DND-41 (cell line): Measurements from ENCODE around the gene OGT.

Experiments
- ATAC-seq: fragments of 200-7000 bp; cut with Tn5 transposase; 3 replicates; pipeline ENCODE4 v1.9.1; 2021; ENCODE audit warnings: low read depth; ENCODE audit not compliant: insufficient read depth
- DNase-seq: peaks from one replicate; pipeline ENCODE4 v3.0.0-alpha.2; 2020
- H2AFZ ChIP-seq: 2 replicates; pipeline ENCODE4 v1.6.0; 2012; ENCODE audit warnings: low read depth, low read length
- H3K27ac ChIP-seq: 2 replicates; pipeline ENCODE4 v1.5.1; 2012; ENCODE audit warnings: low read length, inconsistent platforms
- H3K27me3 ChIP-seq: fragments of 200-600 bp; sonication (generic); 2 replicates; pipeline ENCODE4 v1.6.0; 2012; ENCODE audit warnings: low read length, mild to moderate bottlenecking, inconsistent platforms; ENCODE audit not compliant: insufficient read depth, poor library complexity
- H3K36me3 ChIP-seq: 2 replicates; pipeline ENCODE4 v1.5.1; 2012; ENCODE audit warnings: low read length, inconsistent platforms; ENCODE audit not compliant: insufficient read depth
- H3K4me1 ChIP-seq: 2 replicates; pipeline ENCODE4 v1.5.1; 2012; ENCODE audit warnings: mild to moderate bottlenecking, low read length; ENCODE audit not compliant: insufficient read depth
- H3K4me2 ChIP-seq: 2 replicates; pipeline ENCODE4 v1.6.0; 2012; ENCODE audit warnings: mild to moderate bottlenecking, moderate library complexity, low read length, inconsistent platforms; ENCODE audit not compliant: insufficient read depth
- H3K4me3 ChIP-seq, 2 experiments: fragments of 200-600 bp in 1 of 2; shearing (Covaris generic) in 1 of 2; 2 replicates each; pipeline ENCODE4 v1.5.1; 2012 to 2016; ENCODE audit warnings: inconsistent platforms in 2 of 2, low read length in 2 of 2, mild to moderate bottlenecking in 2 of 2, low read depth in 1 of 2, moderate library complexity in 1 of 2
- H3K79me2 ChIP-seq: 2 replicates; pipeline ENCODE4 v1.6.0; 2012; ENCODE audit warnings: low read length, inconsistent platforms; ENCODE audit not compliant: insufficient read depth
- H3K9ac ChIP-seq: 2 replicates; pipeline ENCODE4 v1.6.0; 2012; ENCODE audit warnings: low read depth, mild to moderate bottlenecking, inconsistent platforms, low read length, moderate library complexity
- H3K9me3 ChIP-seq: 2 replicates; pipeline ENCODE4 v1.5.1; 2012; ENCODE audit warnings: low read length, moderate library complexity, mild to moderate bottlenecking, inconsistent platforms; ENCODE audit not compliant: insufficient read depth, severe bottlenecking
- H4K20me1 ChIP-seq: 2 replicates; pipeline ENCODE4 v1.6.0; 2012; ENCODE audit warnings: low read length; ENCODE audit not compliant: insufficient read depth
- CTCF ChIP-seq: IDR thresholded peaks from 2 replicates; pipeline ENCODE4 v1.5.1; 2012; ENCODE audit warnings: borderline replicate concordance, low read length, moderate library complexity, mild to moderate bottlenecking; ENCODE audit not compliant: poor library complexity, severe bottlenecking; ENCODE audit errors: extremely low read depth
- EZH2 ChIP-seq: IDR thresholded peaks from 3 replicates; pipeline ENCODE4 v1.6.1; 2012; ENCODE audit warnings: borderline replicate concordance, low read depth, mild to moderate bottlenecking, moderate library complexity, low read length, inconsistent platforms; ENCODE audit not compliant: severe bottlenecking

OGT gene

DNA sequence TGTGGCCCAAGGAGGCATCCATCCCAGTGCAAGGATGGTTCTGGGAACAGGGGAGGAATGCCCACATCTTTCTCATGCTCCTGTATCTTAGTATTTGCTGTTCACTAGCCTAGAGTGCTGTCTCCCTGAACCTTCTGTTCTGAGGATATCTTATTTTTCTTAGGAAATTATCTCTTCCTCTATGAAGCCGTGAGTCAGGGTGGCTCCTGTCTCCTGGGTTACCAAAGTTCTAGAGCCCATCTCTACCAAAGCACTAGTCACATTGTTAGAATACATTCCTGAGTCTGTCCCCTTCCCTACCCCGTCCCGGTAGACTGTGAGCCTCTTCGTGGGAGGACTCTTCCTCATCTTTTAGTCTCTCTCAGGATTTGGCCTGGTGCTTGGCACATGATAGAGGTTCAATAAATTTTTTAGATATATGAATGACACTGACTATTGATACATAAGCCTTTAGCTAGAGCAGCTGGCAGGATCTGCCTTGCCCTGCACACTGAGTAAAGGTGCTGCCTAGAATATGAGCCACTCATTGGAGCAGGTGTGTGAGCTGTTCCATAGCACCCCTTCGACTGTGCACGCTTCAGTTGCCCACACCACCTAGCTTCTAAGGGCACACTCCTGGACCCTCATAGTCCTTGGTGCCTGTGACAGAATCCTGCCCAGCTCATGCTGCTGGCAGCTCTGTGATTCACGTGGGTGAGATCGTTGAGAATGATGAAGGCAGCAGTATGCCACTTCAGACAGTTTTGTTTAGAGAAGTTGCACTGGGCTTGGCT, 72.1 kb downstream of the OGT start:
- no peak overlapping the region for H3K4me3 ChIP-seq
- no peak overlapping the region for H3K9ac ChIP-seq
- H4K20me1 ChIP-seq: no peaks in the 10 kb centered on the region
- H3K4me2 ChIP-seq: no peak overlapping the region
- H3K36me3 ChIP-seq: peaks cover 50% of the 10 kb centered on the region
- H3K79me2 ChIP-seq: no peaks in the 10 kb centered on the region
- H3K9me3 ChIP-seq: no peaks in the 10 kb centered on the region
- H3K4me1 ChIP-seq: peaks cover 8% of the 10 kb centered on the region
- no peak overlapping the region for H2AFZ ChIP-seq
- ATAC-seq (no peak), DNase-seq (no peak)
- no peak overlapping the region for H3K27ac ChIP-seq
- TF ChIP-seq CTCF (no peak), EZH2 (no peak)
- H3K27me3 ChIP-seq: no peaks in the 10 kb centered on the region

DNA sequence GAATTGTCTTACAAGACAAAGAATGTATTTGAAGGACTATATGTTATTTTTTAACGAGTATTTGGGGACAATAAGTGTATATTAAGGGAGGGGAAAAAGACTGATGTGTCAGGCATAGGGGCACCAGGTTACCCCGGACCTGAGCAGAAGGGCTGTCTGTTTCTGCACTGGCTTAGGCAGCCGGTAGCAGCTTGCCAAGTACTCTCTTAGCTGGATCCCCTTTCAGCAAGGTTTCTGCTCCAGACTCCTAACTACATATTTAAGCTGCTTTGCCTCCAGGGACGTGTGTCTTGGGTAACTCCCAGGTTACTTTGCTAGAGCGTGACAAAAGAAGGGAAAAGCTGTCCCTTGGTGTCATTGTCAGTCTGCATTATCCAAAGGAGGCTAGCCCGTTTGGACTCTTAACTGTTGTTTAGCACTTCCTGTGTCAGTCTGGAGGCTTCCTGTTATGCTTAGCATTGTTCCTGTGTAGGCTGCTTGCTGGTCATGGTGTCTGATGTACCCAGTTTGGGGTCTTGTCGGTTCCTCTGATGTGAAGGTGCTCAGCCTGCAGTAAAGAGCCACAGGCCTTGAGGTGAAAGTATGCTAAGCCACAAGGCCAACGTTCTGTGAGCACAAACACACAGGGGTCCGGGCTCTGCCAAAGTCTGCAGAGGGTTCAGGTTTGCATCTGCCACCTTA, 73.8 kb downstream of the OGT start:
- Histone ChIP-seq H3K27ac (peak overlapping the region; percentile 65), H3K79me2 (no peaks in the 10 kb centered on the region), H2AFZ (no peak overlapping the region; the same call in 1 of the 2 replicates), H3K9me3 (no peaks in the 10 kb centered on the region), H3K4me2 (no peak overlapping the region), H3K4me1 (peaks cover 8% of the 10 kb centered on the region), H4K20me1 (no peaks in the 10 kb centered on the region), H3K36me3 (peaks cover 57% of the 10 kb centered on the region), H3K4me3 (no peak overlapping the region), H3K9ac (no peak overlapping the region), H3K27me3 (no peaks in the 10 kb centered on the region)
- peak; percentile 81 for ATAC-seq
- peak; percentile 30 for DNase-seq
- no peak for TF ChIP-seq CTCF
- no peak for TF ChIP-seq EZH2

DNA sequence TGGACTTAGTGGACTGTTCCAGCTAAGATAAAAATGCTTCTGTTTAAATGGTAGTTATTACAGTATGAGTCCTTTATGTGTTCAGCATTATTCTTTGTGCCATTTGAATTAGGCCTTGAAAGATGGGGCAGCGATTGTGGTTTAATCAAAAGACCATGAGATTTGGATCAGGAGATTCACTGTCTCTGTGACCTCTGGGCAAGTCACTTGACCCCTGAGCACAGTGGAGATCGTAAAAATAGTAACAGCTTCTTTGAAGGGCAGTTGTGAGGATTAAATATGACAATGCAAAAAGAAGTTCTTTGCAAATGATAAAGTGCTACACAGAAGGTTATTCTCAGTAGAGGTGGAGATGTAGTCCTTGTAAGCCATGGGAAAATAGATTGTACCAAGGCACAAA, 74.6 kb downstream of the OGT start:
- DNase-seq (no peak), ATAC-seq (no peak)
- Histone ChIP-seq H3K4me1 (peaks cover 8% of the 10 kb centered on the region), H4K20me1 (no peaks in the 10 kb centered on the region), H3K79me2 (no peaks in the 10 kb centered on the region), H3K36me3 (peaks cover 60% of the 10 kb centered on the region), H2AFZ (no peak overlapping the region), H3K27me3 (no peaks in the 10 kb centered on the region), H3K9me3 (no peaks in the 10 kb centered on the region), H3K4me2 (no peak overlapping the region), H3K4me3 (no peak overlapping the region), H3K27ac (no peak overlapping the region; the same call in 1 of the 2 replicates), H3K9ac (no peak overlapping the region)
- TF ChIP-seq EZH2 (no peak), CTCF (no peak)
